HG02981 (cell line): ENCODE measurements around the gene LRRC1.

Experiments
- ATAC-seq: cut with Tn5 transposase; IDR thresholded peaks from one replicate; pipeline ENCODE4 v1.9.1; 2021; ENCODE audit warnings: mild to moderate bottlenecking, moderate library complexity; ENCODE audit not compliant: unreplicated experiment

LRRC1 gene

DNA sequence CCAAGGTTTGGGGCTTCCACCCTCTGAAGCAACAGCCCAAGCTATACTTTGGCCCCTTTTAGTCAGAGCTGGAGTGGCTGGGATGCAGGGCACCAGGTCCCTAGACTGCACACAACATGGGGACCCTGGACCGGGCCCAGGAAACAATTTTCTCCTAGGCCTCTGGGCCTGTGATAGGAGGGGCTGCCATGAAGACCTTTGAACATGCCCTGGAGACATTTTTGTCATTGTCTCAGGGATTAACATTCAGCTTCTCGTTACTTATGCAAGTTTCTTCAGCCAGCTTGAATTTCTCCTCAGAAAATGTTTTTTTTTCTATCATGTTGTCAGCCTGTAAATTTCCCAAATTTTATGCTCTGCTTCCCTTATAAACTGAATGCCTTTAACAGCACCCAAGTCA is 82.3 kb downstream of the LRRC1 start:
- no peak for ATAC-seq

DNA sequence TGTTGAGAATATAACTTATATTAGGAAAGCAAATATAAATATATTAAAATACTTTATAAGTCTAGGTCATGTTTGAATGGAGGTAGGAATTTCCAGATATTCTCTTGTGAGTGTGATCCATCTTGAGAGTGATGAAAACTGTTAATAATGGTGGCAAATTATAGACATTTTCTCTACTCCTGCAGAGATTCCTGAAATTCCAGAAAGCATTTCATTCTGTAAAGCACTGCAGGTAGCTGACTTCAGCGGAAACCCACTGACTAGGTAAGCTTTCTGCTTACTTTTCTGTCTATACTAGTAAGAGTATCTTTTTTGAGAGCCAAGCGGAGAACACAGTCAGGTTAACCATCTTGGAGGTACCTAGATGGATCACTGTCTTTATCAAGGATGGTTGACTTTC is 84.0 kb downstream of the LRRC1 start:
- no peak for ATAC-seq

DNA sequence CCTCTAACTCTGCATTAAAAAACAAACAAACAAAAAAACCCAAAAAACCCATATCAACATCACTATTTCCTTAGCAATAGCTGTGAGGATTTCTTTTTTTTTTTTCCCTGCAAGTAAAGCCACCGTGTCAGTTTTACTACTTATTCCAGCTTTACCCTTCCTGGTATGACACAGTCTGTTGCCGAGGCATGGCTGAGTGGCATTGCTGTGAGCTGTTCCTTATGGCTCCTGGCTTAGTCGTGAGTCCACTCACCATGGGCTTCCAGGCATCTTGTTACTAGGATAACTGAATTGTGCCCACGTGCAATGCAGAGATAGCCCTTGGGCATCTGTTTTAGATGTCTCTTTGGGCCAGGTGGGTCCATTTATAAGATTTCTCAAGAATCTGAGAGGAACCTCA is 84.8 kb downstream of the LRRC1 start:
- no peak for ATAC-seq

DNA sequence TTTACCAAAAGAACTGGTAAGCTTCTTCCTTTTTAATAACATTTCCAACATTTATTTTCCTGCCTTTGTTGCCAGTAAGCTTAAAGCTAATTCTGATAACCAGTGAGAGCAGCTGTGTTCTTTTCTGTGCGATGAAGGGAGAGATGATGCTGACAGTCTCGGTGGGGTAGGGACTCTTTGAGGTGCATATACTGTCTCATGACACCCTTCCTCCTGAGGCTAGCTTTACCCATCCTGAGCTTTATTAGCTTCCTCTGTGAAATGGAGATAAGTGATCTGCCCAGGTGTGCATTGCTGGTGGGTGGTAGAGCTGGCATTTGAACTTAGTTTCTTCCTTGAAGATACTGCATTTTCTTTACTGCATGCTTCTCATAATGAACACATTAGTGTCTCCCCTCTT is 92.5 kb downstream of the LRRC1 start:
- no peak for ATAC-seq

DNA sequence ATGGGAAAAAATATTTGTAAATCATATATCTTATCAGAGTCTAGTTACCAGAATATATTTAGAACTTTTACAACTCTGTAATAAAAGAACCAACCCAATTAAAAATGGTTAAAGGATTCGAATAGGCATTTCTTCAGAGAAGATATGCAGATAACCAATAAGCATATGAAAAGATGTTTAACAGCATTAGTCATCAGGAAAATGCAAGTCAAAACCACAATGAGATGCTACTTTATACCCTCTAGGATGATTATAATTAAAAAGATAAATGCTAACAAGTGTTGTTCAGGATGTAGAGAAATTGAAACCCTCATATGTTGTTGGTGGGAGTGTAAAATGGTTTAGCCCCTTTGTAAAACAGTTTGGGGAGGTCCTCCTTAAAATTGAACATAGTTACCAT is 94.1 kb downstream of the LRRC1 start:
- ATAC-seq = no peak

DNA sequence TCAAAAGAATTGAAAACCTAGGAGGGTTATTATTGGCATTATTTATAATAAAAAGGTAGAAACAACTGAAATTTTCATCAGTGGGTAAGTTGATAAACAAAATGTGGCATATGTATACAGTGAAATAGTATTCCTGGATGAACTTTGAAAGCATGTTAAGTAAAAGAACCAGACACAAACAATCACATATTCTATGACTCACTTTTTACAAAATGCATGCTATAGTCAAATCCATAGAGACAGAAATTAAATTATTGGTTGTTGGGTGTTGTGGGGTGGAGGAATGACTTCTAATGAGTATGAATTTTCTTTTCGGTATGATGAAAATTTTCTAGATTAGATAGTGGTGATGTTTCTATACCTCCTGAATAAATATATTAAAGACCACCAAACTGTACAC is 94.6 kb downstream of the LRRC1 start:
- ATAC-seq = no peak

DNA sequence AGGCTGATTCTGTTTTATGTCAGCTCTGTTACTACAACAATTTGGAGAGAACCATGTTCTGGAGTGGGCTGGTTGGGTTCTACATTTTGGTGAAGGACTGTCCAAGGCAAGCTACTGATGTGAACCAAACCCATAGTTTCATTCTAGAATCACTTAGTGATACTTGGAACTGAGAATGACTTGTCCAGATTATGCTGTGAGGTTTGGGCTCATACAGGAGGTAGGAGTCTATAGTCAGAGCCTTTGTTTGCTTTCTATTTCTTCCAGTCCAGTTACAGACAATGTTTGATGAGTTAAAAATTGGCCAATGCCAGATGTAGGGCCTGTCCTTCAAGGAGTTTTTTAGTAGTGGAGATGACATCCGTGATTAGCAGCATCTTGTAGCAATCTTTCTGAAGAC is 97.9 kb downstream of the LRRC1 start:
- peak; percentile 78 for ATAC-seq

DNA sequence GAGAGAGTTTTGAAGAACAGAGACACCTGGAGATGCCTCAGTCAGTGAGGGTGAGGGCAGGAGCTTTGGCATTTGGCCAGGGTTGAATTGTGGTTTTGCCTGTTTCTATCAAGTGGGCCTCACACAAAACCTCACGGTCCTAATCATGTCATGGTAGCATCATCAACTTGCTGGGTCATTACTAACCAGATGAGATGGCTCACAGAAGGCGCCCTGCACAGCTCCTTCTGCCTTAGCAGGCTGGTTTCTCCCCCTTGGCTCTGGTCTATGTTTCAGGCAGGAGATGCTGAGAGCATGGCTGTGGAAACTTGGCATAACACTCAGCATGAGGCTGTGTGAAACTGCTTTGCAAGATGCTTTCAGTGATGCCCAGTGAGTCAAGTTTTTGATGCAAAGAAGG is 99.3 kb downstream of the LRRC1 start:
- peak; percentile 73 for ATAC-seq

DNA sequence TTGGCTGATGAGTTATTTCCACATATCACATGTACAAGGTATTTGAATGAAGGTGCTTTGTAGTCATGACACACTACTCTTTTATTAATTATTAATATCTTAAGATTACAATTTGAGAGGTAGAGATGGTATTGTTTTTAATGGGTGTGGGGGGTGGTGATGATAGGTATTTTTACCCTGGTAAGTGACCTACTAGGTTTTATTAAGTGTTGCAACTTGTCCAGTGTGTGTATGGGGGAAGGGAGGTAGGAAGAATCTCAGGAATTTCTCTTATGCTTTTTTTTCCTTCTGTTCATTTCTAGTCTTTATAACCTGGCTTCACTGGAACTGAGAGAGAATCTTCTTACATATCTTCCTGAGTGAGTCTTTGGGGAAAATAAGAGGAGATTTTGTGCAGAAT is 101.4 kb downstream of the LRRC1 start:
- no peak for ATAC-seq

DNA sequence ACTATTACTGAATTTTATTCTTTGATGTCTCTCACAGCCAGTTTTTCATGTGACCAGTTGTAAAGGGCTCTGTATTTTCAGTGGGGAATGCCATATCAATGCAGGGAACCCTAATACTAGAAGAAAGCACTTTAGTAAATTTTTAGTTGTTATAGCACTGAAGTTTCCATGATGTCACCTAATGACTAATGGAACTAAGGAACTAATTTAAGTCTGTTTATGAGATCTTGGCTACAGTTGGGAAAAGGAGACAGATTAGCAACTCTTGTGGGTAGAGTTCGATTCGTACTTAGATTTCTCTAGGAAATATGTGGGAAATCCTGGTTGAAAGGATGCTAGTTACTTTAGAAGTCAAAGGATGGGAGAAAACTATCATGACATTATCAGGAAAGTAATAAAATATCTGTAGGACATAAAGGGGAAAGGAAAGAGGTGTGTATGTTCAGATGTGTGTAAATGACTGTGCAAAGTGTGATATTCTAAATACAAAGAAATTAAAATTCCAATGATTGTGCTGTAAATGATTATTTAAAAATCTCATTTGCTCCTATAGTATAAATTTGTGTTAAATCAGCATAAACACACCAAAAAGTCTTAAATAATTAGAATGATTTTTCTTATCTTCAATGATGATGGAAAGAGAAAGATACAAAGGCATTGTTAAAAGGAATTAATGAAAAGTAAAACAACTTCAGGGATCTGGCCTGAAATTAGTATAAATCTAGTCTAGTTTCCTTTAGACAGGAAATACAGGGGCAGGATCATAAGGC is 103.4 kb downstream of the LRRC1 start:
- no peak for ATAC-seq

DNA sequence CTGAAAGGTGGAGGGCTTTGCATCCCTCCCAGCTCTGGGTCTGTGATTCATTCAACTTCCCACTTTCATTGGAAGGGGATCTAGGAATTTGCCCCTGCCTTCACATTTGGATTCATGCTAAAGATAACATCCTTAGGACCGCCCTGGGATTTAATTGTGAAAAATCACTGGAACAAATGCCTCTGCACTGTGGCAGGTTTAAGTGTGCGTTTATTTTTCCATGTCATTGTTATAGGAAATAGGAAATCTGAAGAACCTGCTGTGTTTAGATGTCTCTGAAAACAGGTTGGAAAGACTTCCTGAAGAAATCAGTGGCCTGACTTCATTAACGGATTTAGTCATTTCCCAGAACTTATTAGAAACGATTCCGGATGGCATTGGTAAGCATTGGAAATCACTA is 104.7 kb downstream of the LRRC1 start:
- no peak for ATAC-seq

DNA sequence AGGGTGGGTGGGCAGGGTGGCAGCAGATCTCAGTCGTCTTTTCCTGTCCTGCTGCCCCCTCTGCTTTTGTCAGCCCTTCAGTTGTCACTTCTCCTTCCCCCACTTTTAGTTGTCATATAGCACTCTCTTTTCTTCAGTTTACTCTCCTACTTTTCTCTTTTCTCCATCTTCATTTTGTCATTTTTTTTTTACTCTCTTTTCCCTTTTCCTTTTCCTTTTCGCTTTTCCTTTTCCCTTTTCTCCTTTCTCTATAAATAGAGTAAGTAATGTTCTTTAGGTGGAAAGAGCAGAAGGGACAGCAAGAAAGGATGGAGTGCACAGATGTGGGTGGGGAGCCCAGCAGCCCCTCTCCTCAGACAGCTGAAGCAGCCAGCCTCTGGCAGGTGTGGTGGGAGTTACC is 108.6 kb downstream of the LRRC1 start:
- no peak for ATAC-seq

DNA sequence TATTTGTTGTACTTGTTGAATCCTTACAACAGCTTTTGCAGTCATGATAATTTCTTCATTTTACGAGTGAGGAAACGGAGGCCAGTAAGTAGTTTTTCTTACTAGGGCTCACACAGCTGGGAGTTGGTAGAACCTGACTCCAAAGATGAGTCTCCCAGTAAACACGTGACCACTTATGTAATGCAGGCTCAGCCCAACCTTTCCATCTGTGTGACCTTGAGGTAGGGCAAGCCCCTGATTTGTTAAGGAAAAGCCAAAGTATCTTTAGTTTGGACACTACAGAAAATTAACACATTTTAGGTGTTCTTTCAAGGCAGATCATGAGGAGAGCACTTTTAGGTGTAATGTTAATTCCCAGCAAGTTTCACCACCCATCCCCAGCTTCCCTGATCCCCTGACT is 111.3 kb downstream of the LRRC1 start:
- no peak for ATAC-seq

DNA sequence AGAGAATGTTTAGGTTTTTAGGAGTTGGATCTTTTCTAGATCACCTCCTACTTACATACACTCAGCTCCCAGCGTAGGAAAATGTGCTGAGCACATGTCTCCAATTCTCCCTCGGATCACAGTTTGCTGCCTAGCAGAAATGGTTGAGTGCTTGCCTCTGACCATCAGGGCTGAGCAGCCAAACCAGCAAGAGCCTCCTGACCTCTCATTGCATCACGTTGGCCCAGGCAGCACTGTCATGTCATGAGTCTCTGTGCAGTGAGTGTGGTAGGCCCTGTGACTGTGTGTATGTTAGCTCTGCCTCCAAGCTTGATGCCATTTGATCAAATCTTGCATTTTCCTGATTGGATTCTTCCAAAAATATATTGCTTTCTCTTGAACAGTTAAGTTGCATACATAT is 112.0 kb downstream of the LRRC1 start:
- ATAC-seq = no peak

DNA sequence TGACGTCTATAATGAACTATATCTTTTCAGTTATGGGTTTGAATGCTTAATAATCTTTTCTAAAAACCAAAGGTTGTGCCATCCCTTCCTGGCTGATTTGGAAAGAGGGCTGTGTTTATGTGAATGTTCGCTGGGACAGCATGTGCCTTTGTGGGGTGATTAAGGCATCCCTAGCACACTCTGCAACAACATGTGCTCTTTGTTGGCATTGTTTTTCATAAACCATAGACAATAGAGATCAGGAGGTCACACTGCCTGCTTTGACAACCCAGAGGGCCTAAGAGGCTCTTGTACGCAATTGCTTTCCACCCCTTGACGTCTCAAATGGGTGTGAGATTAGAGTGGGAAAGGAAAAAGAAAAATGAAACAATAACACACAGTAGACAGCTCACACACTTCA is 116.0 kb downstream of the LRRC1 start:
- ATAC-seq = no peak

DNA sequence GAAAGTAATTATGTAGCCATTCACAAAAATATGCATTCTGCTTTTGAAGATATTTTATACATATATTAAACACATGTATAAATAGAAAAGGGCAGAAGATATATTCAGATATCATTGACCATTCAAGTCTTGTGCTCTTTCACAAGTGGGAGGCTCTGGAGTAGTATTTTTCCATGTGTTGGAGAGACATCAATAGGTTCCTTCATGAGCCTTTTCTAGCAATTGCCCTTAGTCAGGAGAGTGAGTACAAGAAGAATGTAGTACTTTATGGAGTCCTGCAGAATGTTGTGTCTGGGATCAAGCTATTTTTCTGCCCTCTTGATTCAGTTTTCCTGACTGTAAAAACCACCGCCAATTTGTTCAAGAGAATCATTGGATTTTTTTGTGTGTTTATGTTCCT is 117.9 kb downstream of the LRRC1 start:
- no peak for ATAC-seq

DNA sequence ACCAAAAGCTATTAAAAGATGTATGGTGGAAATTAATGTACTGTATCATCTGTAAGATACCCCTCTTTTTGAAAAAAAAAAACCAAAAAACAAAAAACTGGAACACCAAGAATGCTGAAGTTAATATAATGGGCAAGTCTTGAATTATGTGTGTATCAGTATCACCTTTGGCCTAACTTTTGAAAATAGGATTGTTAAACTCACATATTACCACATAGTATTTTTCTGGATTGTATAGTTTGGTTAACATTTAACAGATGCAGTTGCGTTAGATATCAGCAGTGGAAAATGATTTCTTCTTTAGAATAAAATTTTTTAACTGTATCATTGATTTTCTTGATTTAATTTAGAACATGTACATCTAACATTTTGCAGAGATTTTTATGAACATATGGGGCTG is 118.5 kb downstream of the LRRC1 start:
- no peak for ATAC-seq

DNA sequence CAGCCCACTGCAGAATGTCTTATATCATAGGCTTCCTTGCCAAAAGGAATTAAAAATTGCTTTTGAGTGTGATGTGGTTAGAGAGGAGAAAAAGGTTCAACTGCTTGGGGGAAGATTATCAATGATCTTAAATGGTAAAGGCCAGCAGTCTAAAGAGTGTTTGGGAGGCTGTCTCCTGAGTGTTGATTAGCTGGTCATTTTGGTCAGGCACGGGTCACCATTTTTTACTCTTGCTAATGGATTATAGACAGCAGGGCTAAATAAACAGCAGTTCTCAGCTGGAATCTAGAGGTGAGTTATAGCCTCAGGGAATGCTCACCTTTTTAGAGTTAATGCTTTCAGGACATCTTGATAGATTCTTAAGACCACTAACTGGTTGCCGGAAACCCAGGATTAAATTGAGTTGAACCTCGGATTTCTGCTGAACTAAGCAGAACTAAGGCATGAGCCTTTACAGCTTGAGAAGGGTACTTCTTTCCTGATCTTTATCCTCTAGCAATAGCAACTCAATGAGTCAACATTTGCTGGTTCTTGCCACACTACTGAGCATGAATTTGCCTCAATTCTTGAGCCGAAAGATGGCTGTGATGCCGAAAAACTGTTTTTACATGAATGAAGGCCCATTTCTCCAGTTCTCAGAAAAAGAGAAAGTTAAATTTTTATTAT is 120.4 kb downstream of the LRRC1 start:
- ATAC-seq = no peak

DNA sequence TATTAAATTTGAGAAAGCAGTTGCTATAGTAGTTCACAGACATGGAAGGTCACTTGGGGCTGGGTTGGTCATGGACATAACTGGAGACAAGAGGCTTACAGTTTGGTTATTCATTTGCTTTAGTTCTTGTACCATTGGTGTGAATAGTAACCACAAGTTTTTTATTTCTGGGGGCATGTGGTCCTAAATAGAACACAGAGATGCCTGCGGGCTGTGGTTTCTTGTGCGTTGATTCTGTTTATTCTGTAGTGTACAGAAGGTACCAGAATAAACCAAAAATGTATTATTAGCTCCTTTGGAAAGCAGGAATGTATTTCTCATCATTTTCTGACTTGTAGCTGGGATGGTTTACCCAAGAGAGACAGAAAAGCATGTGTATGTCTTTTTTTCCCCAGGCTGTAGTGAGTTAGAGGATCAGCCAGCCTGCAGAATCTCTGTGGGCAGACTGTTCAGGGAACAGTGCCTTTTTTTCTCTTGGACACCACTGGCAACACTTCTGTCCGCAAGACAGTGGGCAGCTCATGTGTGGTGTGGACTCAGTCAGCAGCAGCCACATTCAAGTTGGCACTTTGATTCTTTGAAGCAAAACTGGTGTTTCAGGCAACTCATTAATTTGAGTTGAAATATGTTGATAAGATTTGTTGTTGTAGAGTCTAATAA is 122.1 kb downstream of the LRRC1 start:
- peak; percentile 73 for ATAC-seq

DNA sequence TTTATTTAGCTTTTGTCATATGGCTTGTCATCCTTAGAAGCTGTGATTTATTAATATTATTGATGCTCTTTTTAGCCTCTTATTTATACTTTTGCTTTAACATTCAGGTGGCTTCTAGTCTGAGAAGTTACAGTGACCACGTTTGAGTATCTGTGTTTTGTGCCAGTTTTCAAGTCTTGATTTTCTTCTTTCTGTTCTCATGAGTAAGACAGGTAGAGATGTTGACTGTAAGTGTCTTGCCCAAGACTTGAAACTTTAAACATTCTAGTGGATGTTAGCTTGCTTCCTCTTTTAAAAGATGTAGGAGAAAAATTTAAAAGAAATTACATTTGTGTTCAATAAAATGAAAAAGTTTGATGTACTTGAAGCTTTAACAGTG is 122.6 kb downstream of the LRRC1 start:
- peak; percentile 52 for ATAC-seq

DNA sequence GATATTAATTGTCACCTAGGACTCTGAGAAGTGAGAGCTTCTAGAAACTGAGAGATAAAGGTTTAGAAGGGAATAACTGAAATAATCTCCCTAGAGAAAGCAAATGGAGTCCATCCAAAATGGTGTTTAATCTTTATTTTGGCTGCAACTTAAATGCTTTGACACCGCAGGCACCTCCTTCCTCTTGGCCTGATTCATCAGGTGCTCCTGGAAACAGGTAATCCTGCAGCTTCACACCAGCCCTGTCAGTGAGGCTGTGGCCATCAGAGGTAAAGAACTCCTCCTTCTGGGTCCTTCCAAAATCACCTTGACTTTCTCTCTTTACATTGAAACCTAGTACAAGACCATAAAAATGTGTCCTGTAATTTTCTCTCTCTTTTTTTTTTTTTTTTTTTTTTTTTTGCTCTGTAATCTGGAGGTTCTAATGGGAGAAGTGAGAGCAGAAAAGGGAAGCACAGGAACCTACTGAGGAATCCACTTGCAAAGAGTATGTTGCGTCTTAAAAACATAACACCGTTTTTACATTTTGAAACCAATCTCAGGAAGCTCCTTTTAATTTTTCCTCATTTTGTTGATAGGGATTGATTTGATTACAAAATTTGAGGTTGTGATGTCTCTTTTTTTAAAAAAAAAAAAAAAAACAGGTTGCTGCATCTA is 124.2 kb downstream of the LRRC1 start:
- ATAC-seq = no peak

DNA sequence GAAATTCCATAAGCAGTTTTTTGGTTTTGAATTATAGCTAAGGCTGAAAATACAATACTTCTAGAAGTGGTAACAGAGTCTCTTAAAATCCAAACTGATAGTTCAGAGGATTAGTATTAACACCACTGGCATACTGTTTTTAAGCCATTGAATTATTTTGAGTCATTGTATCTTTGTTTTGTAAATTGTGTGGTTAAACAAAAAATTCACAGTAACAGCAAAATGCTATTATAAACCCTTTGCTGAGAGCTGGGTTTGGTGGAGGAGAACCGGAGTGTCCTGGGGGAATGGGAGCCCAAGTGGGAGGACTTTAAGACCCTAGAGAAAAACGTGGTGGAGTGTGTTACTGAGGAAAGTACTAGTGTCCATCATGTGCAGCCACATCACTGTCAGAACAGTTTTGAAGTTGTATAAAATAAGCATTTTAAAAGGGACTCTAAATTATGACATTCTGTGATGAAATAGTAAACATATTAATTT is 125.1 kb downstream of the LRRC1 start:
- no peak for ATAC-seq
